Activated T-cell treated with anti-CD3 and anti-CD28 coated beads, Interleukin-2, amount 50 U/mL, for 24 hours (primary cell): ENCODE measurements around the gene THAP2.

ENCODE experiments used
- DNase-seq: peaks from one replicate; pipeline ENCODE4 v3.0.0-alpha.2; 2020
- H3K27ac Mint-ChIP-seq: 2 replicates; pipeline ENCODE4 v1.8.0; 2020; ENCODE audit warnings: mild to moderate bottlenecking, mixed read lengths
- H3K27me3 Mint-ChIP-seq: 2 replicates; pipeline ENCODE4 v1.8.0; 2020; ENCODE audit warnings: mixed read lengths
- H3K36me3 Mint-ChIP-seq: 2 replicates; pipeline ENCODE4 v1.8.0; 2020; ENCODE audit warnings: low read depth, mixed read lengths
- H3K4me1 Mint-ChIP-seq: 2 replicates; pipeline ENCODE4 v1.8.0; 2020; ENCODE audit warnings: low read depth, mixed read lengths
- H3K4me3 Mint-ChIP-seq: 2 replicates; pipeline ENCODE4 v1.8.0; 2020; ENCODE audit warnings: mild to moderate bottlenecking, moderate library complexity, mixed read lengths
- H3K9me3 Mint-ChIP-seq: 2 replicates; pipeline ENCODE4 v1.8.0; 2020; ENCODE audit warnings: mixed read lengths

THAP2 gene

GRCh38 chr12:71703206-71703605 lies 39.1 kb downstream of the THAP2 start:
- Mint-ChIP-seq H3K27ac (no peak overlapping the region), H3K9me3 (no peaks in the 10 kb centered on the region), H3K4me3 (no peak overlapping the region), H3K27me3 (no peaks in the 10 kb centered on the region), H3K4me1 (peaks cover 4% of the 10 kb centered on the region), H3K36me3 (peaks cover 43% of the 10 kb centered on the region)
- no peak for DNase-seq

- Mint-ChIP-seq H3K36me3 (peaks cover 33% of the 10 kb centered on the region), H3K27ac (no peak overlapping the region), H3K4me3 (no peak overlapping the region), H3K4me1 (peaks cover 4% of the 10 kb centered on the region), H3K27me3 (no peaks in the 10 kb centered on the region), H3K9me3 (no peaks in the 10 kb centered on the region)
- no peak for DNase-seq
These were observed 40.8 kb downstream of the THAP2 start for GRCh38 chr12:71704920-71705319.

GRCh38 chr12:71708658-71709057 lies 44.6 kb downstream of the THAP2 start:
- no peak overlapping the region for H3K27ac Mint-ChIP-seq
- H3K9me3 Mint-ChIP-seq: peaks cover 25% of the 10 kb centered on the region
- H3K36me3 Mint-ChIP-seq: peaks cover 16% of the 10 kb centered on the region
- H3K27me3 Mint-ChIP-seq: peaks cover 3% of the 10 kb centered on the region
- peaks cover 7% of the 10 kb centered on the region for H3K4me1 Mint-ChIP-seq
- DNase-seq: no peak
- no peak overlapping the region for H3K4me3 Mint-ChIP-seq

GRCh38 chr12:71710276-71711125 lies 46.4 kb downstream of the THAP2 start:
- no peak for DNase-seq
- peaks cover 39% of the 10 kb centered on the region for H3K9me3 Mint-ChIP-seq
- peaks cover 7% of the 10 kb centered on the region for H3K4me1 Mint-ChIP-seq
- H3K4me3 Mint-ChIP-seq: no peak overlapping the region
- H3K27ac Mint-ChIP-seq: no peak overlapping the region
- H3K36me3 Mint-ChIP-seq: peaks cover 9% of the 10 kb centered on the region
- peaks cover 3% of the 10 kb centered on the region for H3K27me3 Mint-ChIP-seq

DNA sequence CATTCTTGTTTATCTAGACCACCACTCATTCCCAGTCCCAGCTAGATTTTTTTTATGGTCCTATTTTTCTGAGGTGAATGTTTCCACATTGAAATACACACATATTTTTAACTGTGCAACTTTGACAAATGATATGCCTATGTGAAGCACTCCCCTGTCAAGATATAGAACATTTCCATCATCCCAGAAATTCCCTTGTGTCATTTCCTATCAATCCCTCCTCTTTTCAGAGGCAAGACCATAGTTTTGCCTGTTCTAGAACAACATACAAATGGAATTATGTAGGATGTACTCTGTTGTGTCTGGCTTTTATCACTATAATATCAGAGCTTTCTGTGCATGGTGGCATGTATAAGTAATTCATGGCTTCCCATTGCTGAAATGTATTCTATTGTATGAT lies 54.5 kb downstream of the THAP2 start:
- Mint-ChIP-seq H3K4me3 (no peak overlapping the region), H3K4me1 (no peaks in the 10 kb centered on the region), H3K27ac (no peak overlapping the region), H3K36me3 (no peaks in the 10 kb centered on the region), H3K27me3 (peaks cover 5% of the 10 kb centered on the region), H3K9me3 (peaks cover 21% of the 10 kb centered on the region)
- DNase-seq: no peak

GRCh38 chr12:71719647-71720370 lies 55.7 kb downstream of the THAP2 start:
- DNase-seq: no peak
- Mint-ChIP-seq H3K4me1 (no peaks in the 10 kb centered on the region), H3K4me3 (no peak overlapping the region), H3K9me3 (peaks cover 10% of the 10 kb centered on the region), H3K27ac (no peak overlapping the region), H3K36me3 (no peaks in the 10 kb centered on the region), H3K27me3 (peaks cover 5% of the 10 kb centered on the region)

GRCh38 chr12:71721783-71722505 lies 57.8 kb downstream of the THAP2 start:
- Mint-ChIP-seq H3K4me1 (no peaks in the 10 kb centered on the region), H3K36me3 (no peaks in the 10 kb centered on the region), H3K27ac (no peak overlapping the region), H3K4me3 (no peak overlapping the region), H3K9me3 (no peaks in the 10 kb centered on the region), H3K27me3 (peaks cover 7% of the 10 kb centered on the region)
- no peak for DNase-seq

DNA sequence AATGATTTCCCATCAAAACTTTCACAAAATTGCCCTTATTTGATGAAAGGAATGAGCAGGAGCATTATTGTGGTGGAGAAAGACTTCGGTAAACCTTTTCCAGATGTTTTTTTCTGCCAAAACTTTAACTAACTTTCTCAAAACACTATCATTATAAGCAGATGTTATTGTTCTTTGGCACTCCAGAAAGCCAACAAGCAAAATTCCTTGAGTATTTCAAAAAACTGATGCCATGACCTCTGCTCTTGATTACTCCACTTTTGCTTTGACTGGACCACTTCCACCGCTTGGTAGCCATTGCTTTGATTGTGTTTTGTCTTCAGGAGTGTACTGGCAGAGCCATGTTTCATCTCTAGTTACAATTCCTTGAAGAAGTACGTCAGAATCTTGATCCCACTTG lies 60.9 kb downstream of the THAP2 start:
- DNase-seq: no peak
- no peaks in the 10 kb centered on the region for H3K36me3 Mint-ChIP-seq
- no peaks in the 10 kb centered on the region for H3K9me3 Mint-ChIP-seq
- H3K4me1 Mint-ChIP-seq: no peaks in the 10 kb centered on the region
- peaks cover 3% of the 10 kb centered on the region for H3K27me3 Mint-ChIP-seq
- no peak overlapping the region for H3K27ac Mint-ChIP-seq
- H3K4me3 Mint-ChIP-seq: no peak overlapping the region

DNA sequence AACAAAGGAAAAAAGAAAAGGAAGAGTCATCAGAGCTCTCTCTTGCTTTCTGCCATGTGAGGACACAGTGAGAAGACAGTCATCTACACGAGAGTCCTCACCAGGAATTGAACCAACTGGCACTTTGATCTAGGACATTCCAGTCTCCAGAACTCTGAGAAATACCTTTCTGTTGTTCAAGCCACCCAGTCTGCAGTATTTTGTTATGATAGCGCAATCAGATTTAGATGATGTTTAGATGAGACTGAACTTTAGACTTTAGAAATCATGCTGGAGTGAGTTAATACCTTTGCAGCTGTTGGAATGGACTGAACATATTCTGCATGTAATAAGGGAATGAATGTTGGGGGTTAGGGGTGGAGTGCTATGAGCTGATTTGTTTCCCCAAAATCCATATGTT lies 62.4 kb downstream of the THAP2 start:
- peaks cover 3% of the 10 kb centered on the region for H3K27me3 Mint-ChIP-seq
- no peaks in the 10 kb centered on the region for H3K36me3 Mint-ChIP-seq
- no peaks in the 10 kb centered on the region for H3K9me3 Mint-ChIP-seq
- no peak overlapping the region for H3K27ac Mint-ChIP-seq
- no peaks in the 10 kb centered on the region for H3K4me1 Mint-ChIP-seq
- H3K4me3 Mint-ChIP-seq: no peak overlapping the region
- no peak for DNase-seq

- Mint-ChIP-seq H3K27ac (no peak overlapping the region), H3K36me3 (no peaks in the 10 kb centered on the region), H3K27me3 (peaks cover 3% of the 10 kb centered on the region), H3K9me3 (no peaks in the 10 kb centered on the region), H3K4me1 (no peaks in the 10 kb centered on the region), H3K4me3 (no peak overlapping the region)
- no peak for DNase-seq
These were observed 63.9 kb downstream of the THAP2 start for GRCh38 chr12:71727958-71728357.
